SK-N-MC (cell line): ENCODE results near the gene S100A14.

ENCODE experiments used
- DNase-seq: peaks from one replicate; pipeline ENCODE4 v3.0.0-alpha.2; 2011; ENCODE audit warnings: low read depth, low spot score
- H3K27ac ChIP-seq: fragments of 200-600 bp; sonication (generic); 2 replicates; pipeline ENCODE4 v1.5.1; 2016; ENCODE audit warnings: mixed run types
- H3K36me3 ChIP-seq: fragments of 200-600 bp; sonication (generic); 2 replicates; pipeline ENCODE4 v1.6.1; 2017; ENCODE audit warnings: antibody characterized with exemption, low read length, mixed read lengths; ENCODE audit not compliant: insufficient read depth
- H3K4me3 ChIP-seq: fragments of 200-600 bp; sonication (generic); 2 replicates; pipeline ENCODE4 v1.5.1; 2016
- H3K9ac ChIP-seq: fragments of 200-600 bp; sonication (generic); 2 replicates; pipeline ENCODE4 v1.8.0; 2017; ENCODE audit warnings: mixed run types, mixed read lengths; ENCODE audit not compliant: insufficient read length
- H3K9me3 ChIP-seq: fragments of 200-600 bp; sonication (generic); 2 replicates; pipeline ENCODE4 v1.6.1; 2017; ENCODE audit warnings: low read depth, mild to moderate bottlenecking, antibody characterized with exemption, low read length, moderate library complexity, mixed read lengths
- EZH2 ChIP-seq: fragments of 200-600 bp; sonication (generic); IDR thresholded peaks from one replicate; pipeline ENCODE4 v1.6.1; 2017; ENCODE audit warnings: antibody characterized with exemption
- FOXP2 ChIP-seq: optimal IDR thresholded peaks from 2 replicates; pipeline ENCODE3; 2011; ENCODE audit warnings: mild to moderate bottlenecking, moderate library complexity; ENCODE audit not compliant: insufficient read depth; ENCODE audit errors: extremely low read length, control extremely low read depth
- POLR2AphosphoS5 ChIP-seq: IDR thresholded peaks from 2 replicates; pipeline ENCODE4 v1.6.1; 2012; ENCODE audit warnings: mild to moderate bottlenecking, low read depth, low read length, borderline replicate concordance

S100A14 gene

DNA sequence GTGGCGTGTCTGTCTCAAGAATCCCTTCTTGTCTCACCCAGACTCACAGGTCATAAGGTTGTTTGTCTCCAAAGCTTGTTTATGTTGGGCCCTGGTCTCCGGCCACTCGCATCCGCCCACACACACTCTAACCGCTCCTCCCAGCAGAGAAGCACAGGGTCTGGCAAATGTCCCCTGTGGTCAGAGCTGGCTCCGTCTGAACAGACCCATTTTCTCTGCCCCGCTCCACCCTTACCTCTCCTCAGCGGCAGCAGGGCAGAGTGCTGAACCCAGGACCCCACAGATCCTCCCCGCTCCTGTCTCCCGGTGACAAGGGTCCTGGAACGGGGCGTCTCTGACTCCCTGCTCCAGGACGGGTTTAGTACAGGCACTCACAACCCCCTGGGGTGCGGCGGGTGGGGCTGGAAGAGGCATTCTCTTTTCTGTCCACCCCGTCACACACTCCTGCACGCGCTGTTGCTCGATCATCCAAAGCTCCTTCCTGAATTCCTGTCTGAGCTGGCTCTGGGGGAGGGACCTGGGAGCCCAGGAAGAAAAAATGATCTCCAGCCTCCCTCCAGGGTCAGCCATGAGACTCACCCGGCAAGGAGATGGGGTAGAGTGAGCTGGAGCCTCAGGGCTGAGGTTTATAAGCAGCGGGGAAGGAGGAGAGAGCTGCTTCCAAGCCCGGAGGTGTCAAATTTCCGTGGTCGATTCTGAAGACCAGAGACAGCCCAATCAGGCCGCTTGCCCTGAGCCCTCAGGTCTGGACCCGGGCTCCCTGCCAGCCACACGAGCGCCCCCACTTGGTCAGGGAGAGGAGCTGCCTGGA, 11.0 kb upstream of the S100A14 start, which contains the start of gene S100A13:
S100A13 (minus strand) TSS at position 602 of the 811 bp plus-strand sequence. CDS start 1,033 bp downstream, outside the sequence.
- Histone ChIP-seq H3K9ac (peak within 1 kb of the TSS; percentile 8), H3K4me3 (peak within 1 kb of the TSS; percentile 50), H3K9me3 (no peaks in the 10 kb centered on the region), H3K27ac (peak within 1 kb of the TSS; percentile 33; the same call in 1 of the 2 replicates), H3K36me3 (no peaks in the 10 kb centered on the region)
- no peak for TF ChIP-seq FOXP2
- TF ChIP-seq POLR2AphosphoS5, result peak; percentile 88
- no peak for DNase-seq

DNA sequence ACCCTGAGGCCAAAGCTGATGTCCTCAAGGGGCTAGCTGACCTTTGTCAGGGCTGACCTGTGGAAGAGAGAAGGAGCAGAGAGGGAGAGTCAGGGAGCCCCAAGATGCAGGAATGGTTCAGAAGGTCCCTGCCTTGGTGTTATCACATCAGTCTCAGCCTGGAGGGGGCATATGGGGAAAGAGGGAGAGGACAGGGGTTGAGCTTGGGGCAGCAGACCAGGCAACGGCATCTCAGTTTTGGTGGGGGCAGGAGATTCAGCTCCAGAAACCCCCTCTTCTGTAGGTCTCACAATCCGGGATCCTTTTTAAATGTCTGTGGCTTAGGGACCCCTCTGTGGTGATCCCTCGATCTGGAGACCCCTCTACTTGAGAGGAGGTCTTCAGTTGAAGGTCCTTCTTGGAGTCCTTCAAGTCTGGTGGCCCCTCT, 10.4 kb upstream of the S100A14 start:
- H3K9me3 ChIP-seq, result no peaks in the 10 kb centered on the region
- H3K27ac ChIP-seq, result no peak overlapping the region
- H3K9ac ChIP-seq, result no peak overlapping the region
- no peaks in the 10 kb centered on the region for H3K36me3 ChIP-seq
- H3K4me3 ChIP-seq, result no peak overlapping the region
- TF ChIP-seq FOXP2 (no peak), POLR2AphosphoS5 (no peak), EZH2 (no peak)
- DNase-seq, result no peak

DNA sequence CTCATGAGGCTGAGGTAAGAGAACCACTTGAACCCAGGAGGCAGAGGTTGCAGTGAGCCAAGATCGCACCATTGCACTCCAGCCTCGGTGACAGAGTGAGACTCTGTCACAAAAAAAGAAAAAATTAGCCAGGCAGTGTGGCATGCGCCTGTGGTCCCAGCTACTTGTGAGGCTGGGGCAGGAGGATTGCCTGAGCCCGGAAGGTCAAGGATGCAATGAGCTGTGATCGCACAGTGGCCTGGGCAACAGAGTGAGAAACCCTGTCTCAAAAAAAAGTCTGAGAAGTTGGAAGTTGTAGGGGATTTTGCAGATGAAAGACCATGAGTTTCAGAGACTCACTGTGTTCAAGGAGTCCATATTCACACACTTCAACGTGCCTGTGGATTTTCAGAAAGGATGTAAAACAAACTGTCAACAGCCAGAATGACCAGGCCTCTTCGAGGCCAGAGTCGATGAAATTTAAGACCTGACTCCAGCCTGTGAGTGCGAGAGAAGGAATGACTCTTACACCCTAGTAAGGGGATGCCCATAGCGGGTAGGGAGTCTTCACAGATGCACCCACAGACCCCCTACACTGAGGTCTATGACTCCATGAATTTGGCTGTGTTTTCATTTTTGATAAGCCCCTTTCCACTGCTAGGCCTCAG, 9.0 kb upstream of the S100A14 start:
- Histone ChIP-seq H3K9ac (no peak overlapping the region), H3K4me3 (no peak overlapping the region), H3K36me3 (no peaks in the 10 kb centered on the region), H3K9me3 (no peaks in the 10 kb centered on the region), H3K27ac (no peak overlapping the region)
- no peak for TF ChIP-seq FOXP2
- no peak for TF ChIP-seq EZH2
- no peak for DNase-seq

DNA sequence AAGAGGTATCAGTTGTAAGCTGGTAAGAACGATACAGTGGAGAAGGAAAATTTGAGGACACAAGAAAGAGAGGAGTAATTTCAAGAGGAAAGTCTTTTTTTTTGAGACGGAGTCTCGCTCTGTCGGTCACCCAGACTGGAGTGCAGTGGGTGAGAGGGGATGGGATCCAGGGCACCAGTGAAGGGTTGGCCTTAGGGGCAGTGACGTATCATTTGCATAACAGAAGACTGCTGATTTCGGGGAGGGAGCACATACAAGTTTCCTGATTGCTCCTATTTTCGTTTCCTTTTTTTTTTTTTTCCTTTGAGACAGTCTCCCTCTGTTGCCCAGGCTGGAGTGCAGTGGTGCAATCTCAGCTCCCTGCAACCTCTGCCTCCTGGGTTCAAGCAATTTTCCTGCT, 7.0 kb upstream of the S100A14 start:
- H3K27ac ChIP-seq, result no peak overlapping the region
- H3K4me3 ChIP-seq, result no peak overlapping the region
- H3K36me3 ChIP-seq, result no peaks in the 10 kb centered on the region
- no peak for DNase-seq
- no peaks in the 10 kb centered on the region for H3K9me3 ChIP-seq
- TF ChIP-seq POLR2AphosphoS5 (no peak), FOXP2 (no peak), EZH2 (no peak)
- H3K9ac ChIP-seq, result no peak overlapping the region

DNA sequence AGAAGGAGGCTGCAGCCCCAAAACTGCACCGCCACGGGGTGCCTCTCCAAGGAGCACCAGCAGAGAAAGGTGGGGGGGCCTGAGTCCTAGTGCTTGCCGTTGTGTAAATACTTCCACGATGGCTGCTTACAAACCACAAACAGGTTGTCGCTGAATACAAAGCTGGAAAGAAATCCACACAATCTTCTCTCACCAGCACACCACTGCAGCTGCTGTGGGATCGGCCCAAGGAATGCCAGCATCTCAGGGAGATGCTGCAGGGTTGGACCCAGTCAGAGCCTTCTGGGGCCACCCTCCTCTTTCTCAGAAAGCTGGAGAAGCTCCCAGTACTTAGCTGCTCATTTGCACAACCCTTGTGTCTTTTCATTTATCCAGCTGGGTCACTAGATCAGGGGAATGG, 3.0 kb upstream of the S100A14 start:
- Histone ChIP-seq H3K27ac (no peak overlapping the region), H3K9ac (no peak overlapping the region), H3K36me3 (no peaks in the 10 kb centered on the region), H3K9me3 (no peaks in the 10 kb centered on the region), H3K4me3 (no peak overlapping the region)
- TF ChIP-seq POLR2AphosphoS5 (no peak), FOXP2 (no peak), EZH2 (no peak)
- no peak for DNase-seq

DNA sequence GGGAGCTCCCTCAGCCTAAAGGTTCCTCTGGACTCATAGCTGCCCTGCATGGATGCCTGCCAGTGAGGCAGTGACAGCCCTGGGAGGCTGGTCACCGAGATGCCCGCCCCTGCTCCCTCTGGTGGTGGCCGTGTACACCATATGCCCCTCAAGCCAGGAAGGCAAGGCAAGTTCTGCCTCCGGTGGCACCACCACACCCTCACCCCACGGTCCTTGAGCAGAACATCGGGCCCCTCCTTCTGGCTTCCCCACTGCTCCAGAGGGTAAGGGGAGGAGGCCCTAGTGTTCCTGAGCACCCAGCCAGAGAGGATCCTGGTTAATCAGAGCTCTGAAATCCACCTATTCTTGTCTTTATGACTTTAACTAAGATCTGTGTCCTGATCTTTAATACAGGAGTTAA, 1.5 kb upstream of the S100A14 start:
- Histone ChIP-seq H3K9ac (no peak overlapping the region), H3K4me3 (no peak overlapping the region), H3K9me3 (no peaks in the 10 kb centered on the region), H3K36me3 (no peaks in the 10 kb centered on the region), H3K27ac (no peak overlapping the region)
- DNase-seq, result no peak
- TF ChIP-seq FOXP2 (no peak), EZH2 (no peak), POLR2AphosphoS5 (no peak)

DNA sequence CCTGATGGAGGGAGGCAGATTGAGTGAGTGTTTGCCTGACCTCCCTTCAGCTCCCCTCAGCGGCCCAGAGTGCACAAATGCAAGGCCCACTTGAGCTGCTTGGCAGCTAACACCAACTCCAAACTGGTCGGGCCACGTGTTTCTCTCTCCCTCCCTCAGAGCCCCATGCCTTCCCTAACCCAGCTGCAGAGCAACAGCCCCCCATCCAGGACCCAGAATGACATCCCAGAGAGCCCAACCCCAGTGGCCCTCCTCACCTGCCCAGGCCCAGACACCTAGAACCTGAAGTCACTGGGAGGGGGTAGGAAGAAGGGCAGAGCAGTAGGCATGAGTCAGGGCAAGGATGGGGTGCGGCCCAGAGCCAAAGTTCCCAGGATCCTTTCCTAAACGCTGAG, 789 bp upstream of the S100A14 start:
- no peak for DNase-seq
- no peak overlapping the region for H3K4me3 ChIP-seq
- H3K9ac ChIP-seq, result no peak overlapping the region

DNA sequence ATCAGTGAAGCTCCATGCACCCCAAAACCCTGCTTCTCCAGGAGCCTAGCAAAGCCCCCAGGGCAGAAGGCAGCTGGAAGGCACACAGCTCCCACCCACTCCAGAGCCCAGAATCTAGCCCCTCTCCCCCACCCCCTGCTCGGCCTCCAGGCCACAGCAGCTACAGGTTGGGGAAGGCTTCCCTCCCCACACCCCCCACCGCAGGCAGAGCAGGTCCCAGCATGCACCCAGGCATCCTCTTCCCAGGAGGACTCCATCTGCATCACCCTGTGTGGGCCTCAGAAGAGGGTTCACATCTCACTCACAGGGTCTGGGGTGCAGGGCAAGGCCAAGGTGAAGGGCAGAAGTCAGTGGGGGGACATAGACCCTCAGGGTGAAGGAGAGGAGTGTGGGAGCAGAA, 719 bp downstream of the S100A14 start:
- H3K36me3 ChIP-seq, result no peaks in the 10 kb centered on the region

More for the DNA sequence above, 789 bp upstream of the S100A14 start:
- Histone ChIP-seq H3K9me3 (no peaks in the 10 kb centered on the region), H3K36me3 (no peaks in the 10 kb centered on the region), H3K27ac (no peak overlapping the region)
- TF ChIP-seq FOXP2 (no peak), POLR2AphosphoS5 (no peak)

DNA sequence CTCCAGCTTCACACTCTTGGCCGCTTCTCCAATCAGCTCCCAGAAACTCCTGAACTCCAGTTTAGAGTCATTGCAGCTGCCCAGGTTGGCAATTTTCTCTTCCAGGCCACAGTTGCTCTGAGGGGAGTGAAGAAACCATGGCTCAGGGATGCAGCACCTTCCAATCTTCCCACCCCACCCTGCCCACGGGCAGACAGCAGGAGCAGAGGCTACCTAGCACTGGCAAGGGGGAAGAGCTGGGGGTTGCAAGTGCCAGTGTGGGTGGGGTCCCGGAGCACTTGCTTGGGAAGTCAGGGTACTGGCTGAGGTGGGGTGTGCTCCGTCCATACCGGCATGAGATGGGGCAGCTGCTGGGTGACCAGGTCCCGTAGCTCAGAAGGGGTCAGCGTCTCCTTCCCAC, 1.2 kb downstream of the S100A14 start:
- H3K36me3 ChIP-seq, result no peaks in the 10 kb centered on the region
- no peak for DNase-seq
- no peaks in the 10 kb centered on the region for H3K9me3 ChIP-seq
- no peak overlapping the region for H3K9ac ChIP-seq
- TF ChIP-seq POLR2AphosphoS5 (no peak), FOXP2 (no peak), EZH2 (no peak)
- no peak overlapping the region for H3K27ac ChIP-seq
- H3K4me3 ChIP-seq, result no peak overlapping the region

More for the DNA sequence above, 719 bp downstream of the S100A14 start:
- H3K4me3 ChIP-seq, result no peak overlapping the region
- no peak for DNase-seq
- TF ChIP-seq POLR2AphosphoS5, result no peak
- no peak for TF ChIP-seq FOXP2
- TF ChIP-seq EZH2, result no peak
- H3K9me3 ChIP-seq, result no peaks in the 10 kb centered on the region
- no peak overlapping the region for H3K9ac ChIP-seq
- no peak overlapping the region for H3K27ac ChIP-seq
